DMS79 treated with DMSO at 0.1 percent for 48 hours (cell line): ENCODE results near the gene CFAP53.

Experiments used
- DNase-seq: peaks from one replicate; lab custom pipeline; 2025; lab: John Stamatoyannopoulos, UW

Gene CFAP53

GRCh38 chr18:50287441-50288347 is 21.4 kb upstream of the CFAP53 start, which contains the start of gene CXXC1:
Gene CXXC1, minus strand, starts transcription at chr18:50287692. Its CDS starts 103 bp downstream, at chr18:50287589.
- DNase-seq, result peak; percentile 97

GRCh38 chr18:50287028-50287440 is 20.7 kb upstream of the CFAP53 start:
- DNase-seq, result no peak

GRCh38 chr18:50286391-50287027 is 20.2 kb upstream of the CFAP53 start:
- no peak for DNase-seq

GRCh38 chr18:50285631-50286321 is 19.5 kb upstream of the CFAP53 start:
- DNase-seq, result no peak

GRCh38 chr18:50285071-50285470 is 18.8 kb upstream of the CFAP53 start:
- DNase-seq, result no peak

DNA sequence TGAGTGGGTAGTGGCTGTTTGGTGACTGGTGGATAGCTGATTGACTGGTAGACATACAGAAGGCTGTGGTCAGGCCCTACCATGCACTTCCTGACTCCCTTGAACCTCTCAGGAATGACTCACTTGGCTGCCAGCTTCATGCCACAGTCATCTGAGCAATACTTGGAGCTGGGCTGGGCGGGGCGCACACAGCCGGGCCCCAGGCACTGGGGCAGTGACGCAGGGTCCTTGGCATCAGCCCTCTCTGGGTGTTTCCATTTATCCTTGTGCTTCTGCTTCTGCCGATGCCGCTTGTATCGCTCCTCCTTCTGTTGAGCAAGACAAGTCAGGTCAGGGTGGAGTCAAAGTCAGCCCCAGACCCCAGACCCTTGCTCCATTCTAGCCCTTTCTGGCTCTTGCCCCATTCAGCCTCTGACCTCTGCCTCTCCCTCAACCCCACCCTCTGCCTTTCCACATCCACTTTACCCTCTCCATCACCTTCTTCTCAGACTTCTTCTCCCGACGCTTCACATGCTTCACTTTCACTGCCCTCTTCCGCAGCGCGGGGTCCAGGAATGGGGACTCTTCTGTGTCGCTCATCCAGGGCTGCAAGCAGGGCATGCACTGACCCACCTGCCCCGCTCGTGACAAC is 18.1 kb upstream of the CFAP53 start:
- no peak for DNase-seq

- DNase-seq, result no peak
Observed at GRCh38 chr18:50283469-50284209, 17.3 kb upstream of the CFAP53 start.

DNA sequence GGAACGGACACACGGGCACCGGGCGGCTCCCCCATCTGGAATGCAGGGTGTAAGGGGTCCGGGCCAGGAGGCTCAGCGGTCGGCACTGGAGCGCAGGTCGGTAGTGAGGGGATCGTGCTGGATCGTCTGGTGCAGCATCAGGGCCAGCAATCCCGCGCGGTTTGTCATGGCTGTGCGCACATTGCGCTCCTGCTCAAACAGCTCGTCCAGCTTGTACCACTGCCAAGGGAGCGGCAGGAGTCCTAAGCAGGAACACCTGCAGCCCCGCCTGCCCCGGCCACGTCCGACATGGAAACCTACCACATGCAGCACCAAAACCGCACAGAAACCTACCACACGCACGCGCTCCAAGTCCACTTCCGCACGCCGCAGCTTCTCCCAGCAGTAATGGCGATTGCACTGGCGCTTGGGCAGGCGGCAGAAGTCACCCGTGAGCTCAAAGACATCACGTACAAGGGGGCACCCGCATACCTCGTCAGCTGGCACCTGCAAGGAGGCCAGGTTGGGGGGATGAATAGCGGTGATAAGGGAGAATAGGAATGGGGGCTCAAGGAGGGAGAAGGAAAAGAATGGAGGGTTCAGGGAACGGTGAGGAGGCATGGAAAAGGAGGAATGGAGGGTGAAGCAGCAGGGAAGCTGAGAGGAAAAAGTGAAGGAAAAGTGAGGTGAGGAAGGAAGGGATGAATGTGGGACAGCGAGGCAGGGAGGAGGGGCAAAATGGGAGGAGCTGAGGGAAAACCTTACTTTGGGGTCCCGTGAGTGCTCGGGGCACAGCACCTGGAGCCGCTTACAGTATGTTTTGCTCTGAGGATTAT is 16.4 kb upstream of the CFAP53 start:
- no peak for DNase-seq

- no peak for DNase-seq
Observed at GRCh38 chr18:50281972-50282520, 15.8 kb upstream of the CFAP53 start.

DNA sequence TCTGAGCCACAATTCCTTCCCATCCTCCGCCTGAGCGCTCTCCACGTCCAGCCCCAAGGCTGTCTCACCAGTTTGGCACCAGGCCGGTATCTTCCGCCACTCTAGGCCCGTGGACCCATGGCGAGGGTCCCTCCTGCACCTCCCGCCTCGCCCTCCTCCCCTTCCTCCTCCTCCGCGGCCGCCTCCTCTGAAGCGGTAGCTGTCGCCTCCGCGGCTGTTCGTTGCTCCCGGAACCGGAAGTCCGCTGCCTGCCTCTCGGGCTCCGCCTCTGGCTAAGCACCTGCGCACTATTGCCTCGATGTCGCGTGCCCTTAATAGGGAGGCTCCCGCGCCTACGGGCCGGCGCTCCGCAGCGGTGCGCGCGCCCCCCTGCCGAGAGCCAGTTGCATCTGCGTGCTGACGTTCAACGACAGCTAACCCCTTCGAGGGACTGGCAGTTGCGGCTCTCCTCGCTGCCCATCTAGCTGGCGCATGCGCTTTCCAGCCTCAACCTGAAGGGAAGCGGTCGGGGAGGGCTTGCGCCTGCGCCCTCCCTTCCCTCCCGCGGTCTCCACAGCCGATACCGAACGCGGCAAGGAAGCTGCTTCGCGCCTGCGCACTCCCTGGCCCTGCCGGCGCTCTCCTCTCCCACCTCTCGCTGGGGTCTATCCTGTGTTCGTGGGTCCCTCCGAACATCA is 15.1 kb upstream of the CFAP53 start, which contains the start of gene MBD1:
TSS of gene MBD1 (minus strand) at position 229 of the 677 bp plus-strand sequence. CDS start 1,531 bp downstream, outside the sequence.
- peak; percentile 97 for DNase-seq

- DNase-seq, result no peak
Observed at GRCh38 chr18:50280707-50281294, 14.5 kb upstream of the CFAP53 start.

DNA sequence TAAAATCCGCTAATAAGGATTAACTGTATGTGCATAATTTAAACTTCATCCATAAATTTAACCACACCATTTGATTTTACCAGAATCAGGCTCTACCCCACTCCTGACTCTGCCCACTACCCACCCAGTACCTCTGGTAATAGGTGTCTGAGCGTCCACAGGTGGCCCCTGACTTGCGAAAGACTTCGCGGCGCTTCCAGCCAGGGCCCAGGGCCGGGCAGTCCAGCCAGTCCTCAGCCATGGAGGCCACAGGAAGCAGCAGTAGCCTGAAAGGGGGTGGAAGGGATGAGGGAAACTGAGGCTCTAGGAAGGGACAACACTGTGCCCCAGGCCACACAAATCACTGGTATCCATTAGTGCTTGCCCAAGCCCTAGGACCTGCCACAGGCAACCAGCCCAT is 13.5 kb upstream of the CFAP53 start:
- no peak for DNase-seq

- no peak for DNase-seq
Observed at GRCh38 chr18:50277942-50278341, 11.6 kb upstream of the CFAP53 start.

- DNase-seq, result no peak
Observed at GRCh38 chr18:50276452-50276851, 10.2 kb upstream of the CFAP53 start.

GRCh38 chr18:50275503-50276036 is 9.3 kb upstream of the CFAP53 start:
- no peak for DNase-seq

- no peak for DNase-seq
Observed at GRCh38 chr18:50274941-50275340, 8.6 kb upstream of the CFAP53 start.

DNA sequence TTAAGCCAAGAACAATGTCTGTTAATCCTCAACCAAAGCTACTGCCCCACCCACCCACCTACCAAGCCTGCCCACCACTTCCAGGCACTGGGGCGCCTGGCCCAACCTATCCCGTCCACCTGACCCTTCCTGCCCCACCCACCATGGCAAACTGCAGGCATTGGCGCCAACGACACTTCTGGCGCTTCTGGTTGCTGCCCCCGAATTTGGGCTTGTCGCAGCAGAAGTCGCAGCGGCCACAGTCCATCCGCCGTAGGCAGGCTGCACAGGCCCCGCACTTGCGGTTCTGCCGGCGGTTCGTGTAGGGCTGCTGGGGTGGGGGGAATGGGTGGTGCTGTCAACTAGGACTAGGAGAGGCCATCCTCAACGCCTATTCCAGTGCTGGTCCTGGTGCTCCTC is 7.7 kb upstream of the CFAP53 start:
- no peak for DNase-seq

- no peak for DNase-seq
Observed at GRCh38 chr18:50273203-50274043, 7.1 kb upstream of the CFAP53 start.
